Measurements from ENCODE around the gene KRT74.

DNA sequence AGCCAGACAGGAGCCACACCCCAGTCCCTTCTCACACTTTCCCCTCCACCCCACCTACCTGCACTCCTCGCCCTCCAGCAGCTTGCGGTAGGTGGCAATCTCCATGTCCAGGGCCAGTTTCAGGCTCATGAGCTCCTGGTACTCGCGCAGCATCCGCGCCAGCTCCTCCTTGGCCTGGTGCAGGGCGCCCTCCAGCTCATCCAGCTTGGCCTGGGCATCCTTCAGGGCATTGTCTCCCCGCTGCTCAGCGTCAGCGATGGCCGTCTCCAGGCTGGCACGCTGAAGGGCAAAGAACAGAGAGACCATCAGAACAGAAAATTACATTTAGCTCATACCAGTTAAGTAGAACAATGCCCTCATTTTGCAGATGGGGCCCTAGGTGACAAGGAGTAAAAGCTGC lies 5.5 kb downstream of the KRT74 start:
- no peak for TF ChIP-seq POLR2AphosphoS5 (IDR thresholded peaks at IDR 0.05)
- no peak for TF ChIP-seq CTCF (IDR thresholded peaks at IDR 0.05 in 8 of 11, conservative IDR thresholded peaks at IDR 0.05 in 3 of 11)
- no peak for TF ChIP-seq POLR2A (IDR thresholded peaks at IDR 0.05)
